WI38 (cell line): Measurements from ENCODE around the gene ARHGEF28.

Experiments used
- H3K4me3 ChIP-seq: 2 replicates; pipeline ENCODE4 v1.5.1; 2011; ENCODE audit warnings: low read depth, mild to moderate bottlenecking, control low read depth, low read length
- CTCF ChIP-seq: IDR thresholded peaks from 2 replicates; pipeline ENCODE4 v1.5.1; 2012; ENCODE audit warnings: low read depth, mild to moderate bottlenecking, control low read depth, low read length

ARHGEF28 gene

DNA sequence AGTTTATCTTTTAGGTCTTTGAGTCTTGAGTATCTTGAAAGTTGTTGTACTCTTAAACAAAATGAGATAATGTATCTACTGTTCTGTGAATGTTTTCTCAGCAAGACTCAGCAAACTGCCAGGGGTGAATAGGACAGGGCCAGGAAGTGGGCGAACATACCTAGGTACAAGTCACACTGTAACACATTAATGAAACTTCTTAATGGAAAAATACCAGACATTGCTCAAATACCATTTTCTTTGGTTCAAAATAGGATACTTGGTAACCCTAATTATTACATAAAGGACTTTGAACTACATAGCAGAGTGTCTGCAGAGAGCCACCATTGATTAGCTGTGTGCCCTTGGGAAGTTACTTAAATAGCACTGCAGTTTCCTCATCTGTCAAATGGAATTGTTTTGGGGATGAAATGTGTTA is 197.5 kb downstream of the ARHGEF28 start:
- TF ChIP-seq CTCF = no peak
- no peak overlapping the region for H3K4me3 ChIP-seq

GRCh38 chr5:73825199-73825598 is 199.2 kb downstream of the ARHGEF28 start:
- no peak for TF ChIP-seq CTCF
- H3K4me3 ChIP-seq = no peak overlapping the region

DNA sequence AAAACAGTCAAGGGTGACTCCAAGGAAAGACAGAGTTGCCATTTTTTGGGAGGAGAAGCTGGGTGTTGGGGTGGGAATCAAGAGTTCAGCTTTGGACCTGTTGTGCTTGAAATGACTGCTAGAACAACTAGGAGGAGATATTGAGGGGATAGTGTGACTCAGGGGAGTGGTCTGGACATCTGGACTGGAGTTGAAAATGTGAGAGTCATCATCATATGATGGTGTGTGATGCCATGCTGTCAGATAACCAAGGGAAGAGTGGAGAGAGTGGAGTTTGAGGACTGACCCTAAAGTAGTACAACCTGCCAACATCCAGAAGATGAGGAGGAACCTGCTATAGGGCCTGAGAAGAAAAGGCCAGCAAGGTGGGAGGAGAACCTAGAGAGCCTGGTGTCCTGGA is 199.7 kb downstream of the ARHGEF28 start:
- no peak for TF ChIP-seq CTCF
- no peak overlapping the region for H3K4me3 ChIP-seq

DNA sequence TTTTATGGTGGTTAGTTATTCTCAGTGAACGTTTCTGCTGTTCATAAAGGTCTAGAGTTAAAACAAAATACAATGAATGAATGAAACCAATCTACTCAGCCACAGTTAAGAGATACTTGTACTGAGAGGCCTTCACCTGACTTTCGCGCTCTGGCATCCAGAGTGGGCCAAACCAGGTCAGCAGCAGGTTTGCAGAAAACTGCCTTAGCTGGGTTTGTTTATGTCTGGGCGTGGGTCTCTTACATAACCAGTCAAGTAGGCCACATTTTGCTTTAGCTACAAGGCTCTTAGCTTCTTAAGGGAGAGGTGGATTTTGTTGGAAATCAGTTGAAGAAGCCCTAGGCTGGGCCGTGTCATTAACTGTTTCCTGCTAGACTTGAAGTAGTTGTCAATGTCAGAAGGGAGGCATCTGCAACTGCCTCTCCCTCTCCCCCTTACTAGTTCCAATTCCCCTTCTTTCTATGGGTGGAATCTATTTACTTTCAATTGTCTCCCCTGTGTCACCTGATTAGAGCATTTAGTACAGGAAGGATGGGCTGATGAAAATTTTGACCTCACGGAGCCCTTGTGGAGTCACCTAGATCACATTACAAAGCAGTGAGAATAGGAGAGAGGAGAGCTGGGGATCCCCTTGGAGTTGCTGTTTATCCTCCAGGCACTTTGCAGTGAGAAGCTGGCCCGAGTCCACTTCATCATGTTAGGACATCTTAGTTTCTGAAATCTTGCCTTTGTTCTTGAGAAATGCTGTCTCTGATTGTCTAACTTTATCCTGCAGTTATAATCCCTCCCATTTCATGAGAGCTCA is 200.5 kb downstream of the ARHGEF28 start:
- no peak overlapping the region for H3K4me3 ChIP-seq
- no peak for TF ChIP-seq CTCF

DNA sequence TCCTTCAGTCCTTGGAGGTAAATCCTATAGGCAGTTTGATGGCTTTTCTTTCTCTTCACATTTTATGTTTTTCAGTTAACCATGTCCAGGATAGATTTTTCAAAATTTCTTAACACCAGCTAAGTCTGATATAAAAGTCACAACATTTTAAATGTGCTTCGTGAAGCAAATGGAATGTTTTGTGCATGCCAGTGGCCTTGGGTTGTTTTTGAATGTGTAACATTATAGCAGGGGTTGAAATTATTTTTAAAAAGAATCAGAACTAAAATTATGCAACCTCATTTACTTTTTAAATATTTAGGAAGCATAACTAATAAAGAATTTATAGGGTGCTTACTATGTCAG is 201.1 kb downstream of the ARHGEF28 start:
- H3K4me3 ChIP-seq = no peak overlapping the region
- TF ChIP-seq CTCF = no peak

DNA sequence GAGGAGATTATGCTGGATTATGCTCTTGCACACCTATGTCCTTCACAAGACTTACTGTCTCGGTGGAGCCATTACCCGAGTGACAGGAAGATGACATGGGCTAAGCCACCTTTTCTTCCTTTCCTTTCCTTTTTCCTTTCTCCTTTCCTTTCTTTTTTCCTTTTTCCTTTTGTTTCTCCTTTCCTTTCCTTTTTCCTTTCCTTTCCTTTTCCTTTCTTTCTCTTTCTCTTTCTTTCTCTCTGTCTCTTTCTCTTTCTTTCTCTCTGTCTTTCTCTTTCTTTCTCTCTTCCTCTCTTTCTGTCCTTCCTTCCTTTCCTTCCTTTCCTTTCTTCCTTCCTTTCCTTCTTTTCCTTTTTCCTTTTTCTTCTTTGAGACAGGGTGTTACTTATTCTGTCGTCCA is 202.5 kb downstream of the ARHGEF28 start:
- no peak for TF ChIP-seq CTCF
- H3K4me3 ChIP-seq = no peak overlapping the region

GRCh38 chr5:73830646-73831045 is 204.7 kb downstream of the ARHGEF28 start:
- H3K4me3 ChIP-seq = no peak overlapping the region
- no peak for TF ChIP-seq CTCF
